Fibroblast of skin of right quadriceps (primary cell): ENCODE measurements around the gene CD300LD.
"Not testable (repeated sequence)": the region's sequence is repeated elsewhere in the genome, so short reads cannot be mapped to it uniquely, and the experiment has no call there.

Experiments used
- DNase-seq: peaks from one replicate; pipeline ENCODE4 v3.0.0-alpha.2; 2013

CD300LD gene

DNA sequence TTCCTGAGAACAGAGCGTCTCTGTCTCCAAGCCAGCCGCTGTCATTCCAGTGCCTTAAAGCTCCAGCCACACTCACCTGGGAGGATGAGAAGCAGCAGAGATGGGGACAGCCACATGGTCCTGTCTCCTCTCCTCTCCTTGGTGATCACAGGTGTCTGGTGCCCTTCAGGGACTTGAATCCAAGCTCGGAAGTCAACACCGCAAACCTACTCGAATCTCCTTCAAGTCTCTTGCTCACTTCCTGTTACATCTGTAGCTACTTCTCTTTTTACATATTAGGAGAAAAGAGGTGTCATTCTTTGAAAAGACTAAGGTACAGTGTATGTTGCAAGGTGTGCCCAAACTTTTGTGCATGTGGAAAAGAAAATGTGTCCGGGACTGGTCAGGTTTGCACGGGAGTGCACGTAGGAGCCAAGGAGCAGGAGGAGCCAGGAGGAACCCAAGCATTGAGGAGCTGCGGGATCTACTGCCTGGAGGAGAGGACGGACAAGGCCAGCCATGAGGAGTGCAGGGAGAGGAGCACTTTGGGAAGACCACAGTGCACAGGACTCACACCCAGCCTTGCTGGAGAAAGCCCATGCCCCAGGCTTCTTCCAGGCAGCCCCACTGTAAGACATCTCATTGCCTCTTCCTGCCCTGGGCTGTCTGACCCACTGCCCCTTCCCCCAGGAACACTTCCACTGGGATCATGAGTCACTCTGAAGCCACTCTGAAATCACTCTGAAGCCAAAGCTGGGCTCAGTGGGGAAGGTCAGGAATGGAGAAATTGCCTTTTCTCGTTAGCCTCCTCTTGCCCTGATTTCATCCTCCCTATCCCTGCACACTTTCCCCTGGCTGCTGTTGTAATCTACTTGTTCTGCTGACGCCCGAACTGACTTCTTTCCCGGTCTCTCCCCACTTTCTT lies at the start of gene CD300LD:
CD300LD (minus strand) TSS at position 197 of the 904 bp plus-strand sequence; CDS start at position 116, 81 bp downstream.
- DNase-seq = no peak

DNA sequence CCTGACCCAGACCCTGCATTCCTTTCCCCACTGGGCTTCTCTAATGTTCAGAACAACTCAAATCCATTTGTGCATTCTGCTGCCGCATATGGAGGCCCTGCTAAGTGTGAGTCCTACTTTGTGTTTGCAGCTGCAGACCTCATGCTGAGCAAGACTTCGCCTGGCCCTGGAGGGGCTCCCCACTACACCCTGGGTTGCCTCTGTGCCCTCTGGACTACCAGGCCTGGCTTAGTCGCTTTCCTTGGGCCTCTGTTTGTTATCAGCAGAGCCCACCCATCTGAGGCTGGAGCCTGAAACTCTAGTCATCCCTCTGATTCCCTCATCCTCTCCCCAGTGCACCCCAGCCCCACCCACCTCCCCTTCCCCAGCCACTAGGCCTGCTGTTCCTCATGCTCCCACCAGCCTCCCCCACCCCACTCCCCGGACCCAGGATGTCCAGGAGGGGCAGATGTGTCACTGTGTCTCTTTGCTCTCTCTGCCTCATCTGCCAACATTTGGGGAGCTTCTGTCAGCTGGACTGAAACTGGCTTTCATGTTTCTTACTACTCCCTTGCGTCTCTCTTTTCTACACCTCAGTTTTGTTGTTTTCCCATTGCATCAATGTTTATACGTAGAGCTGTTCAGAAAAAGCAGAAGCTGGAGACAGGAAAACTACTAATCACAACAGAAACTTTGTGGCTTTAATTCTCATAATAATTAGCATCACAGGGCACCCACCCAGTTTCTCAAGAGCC lies 49.3 kb upstream of the CD300LD start:
- DNase-seq = no peak

DNA sequence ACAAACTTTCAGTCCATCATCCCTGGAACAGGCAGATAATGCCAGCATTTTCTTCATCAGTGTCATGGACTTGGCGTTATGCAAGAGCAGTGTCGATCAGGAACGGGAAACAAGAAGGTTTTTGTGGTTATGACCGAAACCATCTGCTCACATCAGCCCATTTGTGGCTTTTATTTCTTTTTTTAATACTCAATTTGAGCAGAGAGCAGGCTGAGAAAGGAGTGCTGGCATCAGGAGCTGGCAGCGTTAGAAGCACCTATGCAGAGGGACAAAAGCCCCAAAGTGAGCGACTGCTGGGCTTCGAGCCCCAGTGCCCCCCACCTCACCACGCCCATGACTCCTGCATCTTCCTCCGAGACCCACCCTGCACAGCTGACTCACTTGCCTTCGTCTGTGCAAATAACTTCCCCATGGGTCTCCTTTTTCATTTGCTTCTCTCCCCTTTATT lies 47.6 kb upstream of the CD300LD start:
- DNase-seq = no peak

DNA sequence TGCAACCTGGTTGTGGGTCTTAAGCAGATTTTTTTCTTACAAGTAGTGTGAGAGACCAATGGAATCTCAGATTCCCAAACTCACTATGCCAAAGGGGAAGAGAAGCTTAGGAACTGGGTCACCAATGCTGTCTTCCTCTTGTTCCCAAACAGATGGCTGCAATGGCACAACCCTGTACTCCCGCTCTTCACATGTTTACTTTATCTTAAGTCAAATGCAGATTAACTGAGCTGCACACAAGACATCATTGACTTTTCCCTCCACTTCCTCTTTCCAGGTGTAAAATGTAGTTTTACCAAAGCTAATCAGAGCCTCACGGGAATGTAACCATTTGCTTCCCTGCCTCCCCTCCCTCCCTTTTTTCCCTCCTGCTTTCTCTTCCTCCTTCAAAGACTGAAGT lies 45.8 kb upstream of the CD300LD start:
- DNase-seq = no peak

DNA sequence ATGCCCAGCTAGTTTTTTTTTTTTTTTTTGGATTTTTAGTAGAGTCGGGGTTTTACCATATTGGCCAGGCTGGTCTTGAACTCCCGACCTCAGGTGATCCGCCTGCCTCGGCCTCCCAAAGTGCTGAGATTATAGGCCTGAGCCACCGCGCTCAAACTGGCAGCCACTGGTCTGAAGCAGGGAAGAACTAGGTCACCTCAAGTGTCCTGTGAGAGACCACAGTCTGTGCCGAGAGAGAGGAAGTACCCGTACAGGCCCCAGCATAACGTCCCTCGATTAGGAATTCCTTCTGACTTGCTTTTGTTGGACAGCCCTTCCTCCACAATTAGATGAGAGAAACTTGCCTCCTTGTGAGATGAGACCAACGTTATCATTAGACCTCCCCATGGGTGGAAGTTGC lies 45.2 kb upstream of the CD300LD start:
- no peak for DNase-seq

DNA sequence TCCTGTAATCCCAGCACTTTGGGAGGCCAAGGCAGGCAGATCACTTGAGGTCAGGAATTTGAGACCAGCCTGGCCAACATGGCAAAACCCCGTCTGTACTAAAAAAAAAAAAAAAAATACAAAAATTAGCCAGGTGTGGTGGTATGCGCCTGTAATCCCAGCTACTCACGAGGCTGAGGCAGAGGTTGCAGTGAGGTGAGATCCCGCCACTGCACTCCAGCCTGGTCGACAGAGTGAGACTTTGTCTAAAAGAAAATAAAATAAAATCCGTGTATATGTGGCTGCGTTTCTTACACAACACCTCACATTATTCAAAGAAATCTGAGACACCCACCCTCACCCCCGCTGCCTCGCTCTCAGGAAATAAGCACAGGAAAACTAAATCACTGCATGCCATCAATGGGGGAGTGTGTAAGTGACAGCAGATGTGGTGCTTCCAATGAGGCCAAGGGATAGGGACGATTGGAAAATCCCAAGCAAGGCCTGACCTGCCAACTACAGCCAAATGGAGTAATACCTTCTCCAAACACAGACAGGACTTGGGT lies 44.5 kb upstream of the CD300LD start:
- not testable (repeated sequence) for DNase-seq

DNA sequence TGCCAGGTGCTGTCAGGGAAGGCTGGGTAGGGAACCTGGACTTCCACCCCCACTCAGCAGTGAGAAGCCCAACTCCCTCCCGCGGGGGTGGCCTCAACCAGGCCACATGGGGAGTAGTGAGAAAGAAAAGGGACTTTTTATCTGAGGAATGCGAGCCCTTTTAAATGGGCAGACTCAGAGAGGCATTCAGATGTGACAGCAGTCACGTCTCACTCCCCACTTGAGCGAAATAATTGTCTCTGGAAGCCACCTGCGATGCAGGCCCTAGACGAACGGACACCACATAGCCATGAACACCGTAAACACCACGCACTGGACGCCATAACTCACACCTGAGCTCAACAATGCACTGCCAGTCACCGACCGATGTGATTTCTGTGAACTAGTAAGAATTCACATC lies 43.3 kb upstream of the CD300LD start:
- no peak for DNase-seq

DNA sequence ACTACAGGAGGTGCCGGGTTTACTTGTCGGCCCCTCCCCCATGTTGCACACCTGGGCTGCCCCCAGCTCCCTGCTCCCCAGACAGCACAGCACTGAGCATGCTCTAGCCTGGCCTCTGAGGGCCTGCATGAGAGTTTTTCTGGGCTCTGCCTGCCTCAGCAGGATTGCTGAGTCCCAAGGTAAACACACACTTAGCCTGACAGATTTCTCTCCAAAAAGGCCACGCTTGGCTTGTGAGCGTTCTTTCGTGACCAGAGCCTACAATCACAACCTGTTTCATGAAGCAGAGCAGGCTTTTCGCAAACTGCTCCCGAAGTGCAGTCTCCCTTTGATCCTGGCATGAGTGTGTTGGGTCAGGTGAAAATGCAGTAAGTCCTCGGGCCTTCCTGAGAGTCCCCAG lies 41.2 kb upstream of the CD300LD start:
- no peak for DNase-seq

DNA sequence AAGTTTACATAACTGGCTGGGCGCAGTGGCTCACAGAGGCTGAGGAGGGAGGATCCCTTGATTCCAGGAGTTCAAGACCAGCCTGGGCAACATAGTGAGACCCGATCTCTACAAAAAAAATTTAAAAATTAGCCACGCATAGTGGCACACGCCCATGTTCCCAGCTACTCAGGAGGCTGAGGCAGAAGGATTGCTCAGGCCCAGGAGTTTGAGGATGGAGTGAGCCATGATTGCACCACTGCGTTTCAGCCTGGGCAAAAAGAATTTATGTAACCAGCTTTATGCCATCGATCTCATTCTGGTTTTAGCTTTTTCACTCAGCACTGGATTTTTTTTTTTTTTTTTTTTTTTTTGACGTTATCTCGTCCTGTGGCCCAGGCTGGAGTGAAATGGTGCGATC lies 40.5 kb upstream of the CD300LD start:
- DNase-seq = no peak

DNA sequence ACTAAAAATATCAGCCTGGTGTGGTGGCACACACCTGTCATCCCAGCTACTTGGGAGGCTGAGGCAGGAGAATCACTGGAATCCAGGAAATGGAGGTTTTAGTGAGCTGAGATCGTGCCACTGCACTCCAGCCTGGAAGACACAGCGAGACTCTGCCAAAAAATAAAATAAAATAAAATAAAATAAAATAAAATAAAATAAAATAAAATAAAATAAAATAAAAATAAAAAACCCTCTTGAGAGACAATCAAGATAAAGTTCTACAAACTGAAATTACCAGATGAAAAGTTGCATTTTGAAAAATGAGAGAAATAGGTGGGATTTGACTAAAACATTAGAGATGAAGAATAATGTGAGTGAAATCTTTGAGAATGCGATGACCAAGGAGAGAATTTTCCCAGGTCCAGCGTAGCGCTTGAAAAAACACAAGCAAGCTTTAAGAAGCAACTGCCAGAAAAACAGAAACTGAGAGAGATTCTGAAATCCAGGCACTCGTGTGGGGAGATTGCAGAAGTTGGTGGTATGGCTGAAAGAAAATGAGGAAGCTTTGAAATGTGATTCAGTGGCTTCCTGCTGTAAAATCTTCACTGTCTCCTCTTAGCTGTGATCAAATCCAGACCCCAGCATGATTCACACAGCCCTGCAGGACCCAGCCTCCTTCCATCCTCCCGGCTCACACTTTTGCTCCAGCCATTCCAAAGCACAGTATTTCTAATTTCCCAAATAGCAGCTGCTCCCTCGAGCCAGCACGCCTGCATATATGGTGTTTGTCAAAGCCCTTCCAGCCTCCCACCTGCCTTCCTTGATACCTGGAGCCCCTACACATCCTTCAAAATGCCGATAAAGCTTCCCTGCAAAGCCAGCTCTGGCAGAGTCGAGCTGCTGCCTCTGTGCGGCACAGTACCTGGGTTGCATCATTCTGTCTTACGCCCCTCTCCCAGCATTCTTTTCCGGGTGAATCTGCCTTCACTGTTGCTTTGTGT lies 39.7 kb upstream of the CD300LD start:
- peak; percentile 53 for DNase-seq

DNA sequence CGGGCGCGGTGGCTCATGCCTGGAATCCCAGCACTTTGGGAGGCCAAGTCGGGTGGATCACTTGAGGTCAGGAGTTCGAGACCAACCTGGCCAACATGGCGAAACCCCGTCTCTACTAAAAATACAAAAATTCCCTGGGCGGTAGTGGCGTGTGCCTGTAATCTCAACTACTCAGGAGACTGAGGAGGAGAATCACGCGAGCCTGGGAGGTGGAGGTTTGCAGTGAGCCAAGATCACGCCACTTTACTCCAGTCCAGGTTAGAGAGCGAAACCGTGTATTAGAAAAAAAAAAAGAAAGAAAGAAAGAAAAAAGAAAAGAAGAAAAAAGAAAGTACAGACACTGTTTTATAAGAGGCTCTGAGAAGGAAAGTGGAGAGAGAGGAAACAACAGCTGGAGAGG lies 38.2 kb upstream of the CD300LD start:
- not testable (repeated sequence) for DNase-seq

DNA sequence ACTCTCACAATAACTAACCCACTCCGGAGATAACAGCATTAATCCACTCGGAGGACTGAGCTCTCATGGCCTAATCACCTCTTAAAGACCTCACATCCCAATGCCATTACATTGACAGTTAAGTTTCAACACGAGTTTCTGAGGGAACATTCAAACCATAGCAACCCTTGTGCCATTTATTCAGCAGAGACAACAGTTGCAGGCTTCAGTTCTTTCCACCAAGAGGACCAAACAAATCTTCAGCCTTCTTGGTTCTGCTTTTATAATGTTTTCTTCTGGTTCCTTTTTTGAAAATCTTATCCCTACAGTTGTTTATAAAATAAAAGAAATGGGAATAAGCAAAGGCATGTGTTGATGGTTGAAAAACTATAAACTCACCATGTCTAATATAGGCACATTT lies 33.6 kb upstream of the CD300LD start:
- DNase-seq = no peak

DNA sequence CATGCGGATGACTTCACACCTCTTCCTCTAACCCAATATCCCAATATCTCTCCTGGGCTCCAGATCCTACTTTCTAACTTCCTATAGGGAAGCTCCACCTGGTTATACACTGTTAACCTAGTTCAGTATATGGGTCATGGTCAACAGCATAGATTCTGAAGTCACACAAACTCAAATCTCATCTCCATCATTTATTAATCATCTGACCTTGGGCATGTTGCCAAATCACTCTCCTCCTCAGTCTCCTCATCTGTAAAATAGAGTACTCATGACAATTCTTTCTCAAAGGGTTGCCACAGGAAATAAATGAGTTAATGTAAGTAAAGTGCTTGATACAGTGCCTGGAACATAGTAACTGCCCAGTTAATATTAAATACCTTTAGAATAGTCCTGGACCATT lies 32.0 kb upstream of the CD300LD start:
- no peak for DNase-seq

DNA sequence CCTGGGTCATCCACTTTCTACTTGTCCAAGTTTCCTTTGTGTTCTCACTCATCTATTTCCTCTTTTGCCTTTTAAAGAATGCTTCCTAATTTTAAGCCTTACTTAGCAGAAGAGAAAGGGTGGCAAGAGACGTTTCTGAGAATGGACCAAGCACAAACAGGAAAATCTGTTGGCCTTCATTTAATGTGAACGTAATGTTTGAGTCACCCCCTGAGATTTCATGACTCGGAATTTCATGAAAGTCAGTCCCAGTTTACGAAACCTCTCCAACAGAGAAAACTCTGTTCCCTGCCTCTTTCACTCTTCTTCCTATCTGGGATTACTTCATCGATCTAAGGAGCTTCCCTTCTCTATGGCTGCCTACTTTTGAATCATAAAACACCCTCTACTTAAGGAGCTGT lies 31.6 kb upstream of the CD300LD start, which contains the start of gene CD300E:
CD300E (minus strand) TSS at position 46 of the 401 bp plus-strand sequence. CDS start 117 bp downstream, outside the sequence.
- DNase-seq = no peak

DNA sequence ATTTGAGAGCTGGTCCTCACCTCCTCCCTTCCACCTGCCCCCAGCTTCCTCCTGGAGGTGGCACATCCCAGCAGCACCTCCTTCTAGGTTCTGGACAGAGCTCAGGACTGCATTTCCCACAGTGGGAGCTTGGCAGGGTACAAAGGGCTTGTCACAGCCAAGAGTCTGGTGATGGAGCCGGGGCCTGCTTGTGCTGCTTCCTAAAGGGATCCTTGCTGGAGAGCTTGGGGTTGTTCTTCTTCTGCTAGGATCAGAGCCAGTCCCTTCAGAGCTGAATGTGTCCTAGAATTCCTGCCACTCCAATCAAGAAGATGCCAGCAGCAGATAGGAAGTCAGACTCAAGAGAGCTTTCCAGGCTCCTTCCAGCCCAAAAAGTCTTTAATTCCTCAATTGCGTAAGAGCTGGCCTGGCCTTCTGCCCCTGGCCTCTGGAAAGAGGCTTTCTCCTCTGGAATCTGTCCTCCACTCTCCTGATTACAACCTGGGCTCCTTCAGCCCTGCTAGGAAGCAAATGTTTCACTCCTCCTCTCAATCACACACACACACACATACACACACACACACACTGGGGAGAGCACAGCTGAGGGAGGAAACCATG lies 27.1 kb upstream of the CD300LD start:
- DNase-seq = no peak

DNA sequence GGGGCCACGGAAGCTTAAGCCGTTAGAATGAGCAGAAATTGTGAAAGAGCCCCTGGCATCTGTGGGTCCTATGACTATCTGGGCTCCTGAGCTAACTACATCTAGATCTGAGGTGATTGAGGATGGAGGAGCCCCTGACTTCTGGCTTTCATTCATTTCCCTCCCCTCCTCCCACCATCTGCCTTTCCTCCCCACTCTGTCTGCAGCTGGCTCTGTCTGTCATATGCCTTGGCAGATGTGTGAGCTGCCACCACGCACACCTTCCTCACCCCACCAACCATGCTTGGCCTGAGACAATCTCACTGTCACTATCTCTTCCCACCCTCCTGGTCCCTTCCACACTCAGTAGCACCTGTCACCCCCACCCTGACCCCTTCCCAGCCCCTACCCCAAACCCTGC lies 26.4 kb upstream of the CD300LD start:
- no peak for DNase-seq

DNA sequence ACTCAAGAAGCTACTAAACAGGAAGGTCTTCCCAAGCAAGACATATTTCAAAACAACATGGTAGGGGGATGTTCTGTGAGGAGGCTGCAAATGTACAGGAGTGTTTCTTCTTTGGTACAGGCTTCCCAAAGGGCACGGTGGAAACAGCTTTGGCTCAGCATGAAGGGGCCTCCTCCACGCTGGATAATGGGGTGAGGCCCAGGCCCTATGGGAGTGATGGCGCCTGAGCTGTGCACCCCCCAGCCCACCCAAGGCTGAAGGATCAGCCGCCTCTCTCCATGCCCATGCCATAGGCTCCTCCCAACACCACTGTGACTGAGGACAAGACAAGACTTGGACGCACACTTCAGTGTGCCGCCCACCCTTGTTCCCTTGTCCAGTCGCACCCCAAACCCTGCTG lies 24.6 kb upstream of the CD300LD start:
- no peak for DNase-seq

DNA sequence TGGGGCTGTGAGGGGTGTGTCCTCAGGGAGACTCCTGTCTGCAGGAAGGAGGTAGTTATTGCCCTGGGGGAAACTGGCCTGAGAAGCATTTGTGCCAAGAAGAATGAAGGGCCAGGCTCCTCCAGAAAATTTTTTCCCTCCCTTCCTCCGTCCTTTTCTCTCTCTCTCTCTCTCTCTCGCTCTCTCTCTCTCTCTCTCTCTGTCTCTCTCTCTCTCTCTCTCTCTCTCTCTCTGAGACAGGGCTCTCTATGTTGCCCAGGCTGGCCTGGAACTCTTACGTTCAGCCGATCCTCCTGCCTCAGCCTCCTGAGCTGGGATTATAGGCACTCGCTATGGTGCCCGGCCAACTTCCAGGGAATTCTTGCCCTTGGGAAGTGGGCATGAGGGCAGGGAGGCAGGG lies 20.0 kb upstream of the CD300LD start:
- DNase-seq = no peak

DNA sequence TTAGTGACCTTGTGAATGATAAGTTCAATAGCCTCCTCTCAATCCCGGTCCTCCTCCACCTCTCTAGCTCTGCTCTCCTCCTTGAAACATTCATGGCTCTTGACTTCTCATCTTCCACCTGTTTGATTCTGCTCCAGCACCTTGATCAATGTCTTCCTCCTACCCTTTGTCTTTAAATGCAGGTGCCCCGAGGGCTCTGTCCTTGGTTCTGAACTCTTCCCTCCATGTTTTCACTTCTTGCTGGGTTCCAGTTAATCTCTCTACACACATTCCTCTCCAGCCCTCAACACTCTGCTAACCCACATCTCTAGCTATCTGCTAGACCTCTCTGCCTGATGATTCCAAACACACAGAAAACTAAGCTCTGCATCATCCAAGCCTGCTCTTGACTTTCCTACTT lies 18.0 kb upstream of the CD300LD start:
- no peak for DNase-seq

DNA sequence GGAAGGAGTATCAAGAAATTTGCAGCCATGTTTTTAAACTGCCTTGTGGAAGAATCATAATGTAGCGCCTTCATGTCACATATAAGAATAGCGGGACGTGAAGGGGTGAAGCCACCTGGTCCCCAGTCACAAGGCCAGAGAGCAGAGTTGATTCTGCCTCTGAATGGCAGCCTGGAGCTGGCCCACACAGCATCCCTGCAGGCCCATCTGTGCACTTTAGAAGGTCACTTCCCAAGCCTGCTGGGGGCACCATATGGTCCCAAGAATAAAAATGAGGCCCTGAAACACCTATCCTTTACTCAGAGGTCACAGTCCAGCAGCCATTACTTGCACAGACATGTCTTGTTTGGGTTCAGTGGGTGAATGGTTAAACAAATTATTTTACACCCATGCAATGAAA lies 16.4 kb upstream of the CD300LD start:
- DNase-seq = no peak

DNA sequence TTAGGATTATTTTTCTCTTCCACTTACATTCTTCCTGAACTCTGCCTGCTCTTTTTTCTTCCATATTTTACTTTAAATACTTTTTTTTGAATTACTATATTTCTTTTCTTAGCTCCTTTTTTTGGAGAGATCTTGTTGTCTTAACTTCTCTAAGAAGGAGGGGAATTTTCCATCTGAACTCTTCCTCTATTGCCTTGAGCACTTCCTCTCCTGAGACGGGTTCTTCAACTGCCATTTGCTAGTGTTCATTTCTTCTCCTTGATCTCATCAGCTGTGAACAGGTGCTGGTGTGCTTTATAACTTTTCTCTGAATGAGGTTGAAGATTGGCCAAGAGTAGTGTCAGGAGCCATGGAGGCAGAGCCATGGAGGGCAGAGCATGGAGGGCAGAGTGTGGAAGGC lies 15.1 kb upstream of the CD300LD start:
- no peak for DNase-seq

DNA sequence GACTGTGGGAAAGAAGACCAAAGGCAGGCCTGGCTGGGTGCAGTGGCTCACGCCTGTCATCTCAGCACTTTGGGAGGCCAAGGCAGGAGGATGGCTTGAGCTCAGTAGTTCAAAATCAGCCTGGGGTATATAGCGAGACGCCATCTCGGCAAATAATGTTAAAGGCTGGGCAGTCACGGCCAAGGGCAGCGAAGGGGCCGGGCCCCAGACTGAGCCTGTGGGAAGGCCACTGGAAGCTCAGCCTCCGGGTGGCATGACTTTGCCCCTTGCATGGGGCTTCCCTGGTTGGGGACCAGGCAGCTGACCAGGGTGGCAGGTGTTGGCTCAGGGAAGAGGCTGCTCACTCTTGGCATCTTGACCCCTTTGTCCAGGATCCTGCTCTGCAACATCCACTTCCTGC lies 14.0 kb upstream of the CD300LD start:
- no peak for DNase-seq
